ENCODE data around the gene NDUFB7.

Gene NDUFB7

DNA sequence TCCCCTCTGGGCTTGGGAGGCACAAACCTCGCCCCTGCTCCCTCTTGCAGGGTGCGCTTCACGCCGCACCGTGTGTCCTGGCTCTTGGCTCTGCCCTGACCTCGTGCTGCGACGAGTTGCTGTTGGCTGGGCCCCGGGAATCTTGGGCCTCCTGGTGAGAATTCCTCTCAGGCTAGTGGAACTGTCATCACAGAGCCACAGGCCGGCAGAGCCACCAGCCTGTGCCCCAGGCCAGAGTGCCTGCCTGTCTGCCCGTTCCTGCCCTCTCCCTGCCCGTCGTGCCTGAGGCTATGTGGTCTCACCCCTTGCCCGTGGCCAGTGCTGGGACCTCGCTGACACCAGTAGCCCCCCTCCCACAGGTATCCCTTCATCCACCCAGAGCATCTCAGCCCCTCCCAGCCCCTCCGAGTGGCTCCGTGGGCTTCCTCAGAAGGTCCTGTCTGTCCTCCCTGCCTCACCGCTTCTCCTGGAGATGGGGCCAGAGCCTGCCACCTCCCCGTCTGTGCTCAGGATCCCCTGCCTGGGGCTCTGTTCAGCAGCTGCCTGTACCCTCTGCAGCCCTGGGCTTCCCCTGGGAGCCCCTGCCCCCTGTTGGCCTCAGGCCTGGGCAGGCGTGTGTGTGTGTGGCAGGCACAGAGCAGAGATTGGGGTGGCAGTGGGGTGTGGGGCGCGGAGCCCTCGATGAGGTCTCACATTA lies 13.3 kb downstream of the NDUFB7 start:
- H3K27ac ChIP-seq (ENCODE audit: low read length), result no peak overlapping the region
- H3K4me2 ChIP-seq (ENCODE audit: low read depth, low read length), result no peak overlapping the region
- 0 out of 2 replicates have a peak, but pooled peaks cover 3% of the 10 kb centered on the region for H4K20me1 ChIP-seq (ENCODE audit: insufficient read depth, low read length)
- H3K9me2 ChIP-seq (replicated peaks; ENCODE audit: insufficient read depth, low read length), result no peaks in the 10 kb centered on the region
- H2AFZ ChIP-seq (ENCODE audit: low read length), result no peak overlapping the region
- no peak overlapping the region for H3K9ac ChIP-seq (ENCODE audit: low read length)
- no peaks in the 10 kb centered on the region for H3K27me3 ChIP-seq (replicated peaks; ENCODE audit: insufficient read depth, low read length)
- no peaks in the 10 kb centered on the region for H3K9me3 ChIP-seq (replicated peaks; ENCODE audit: insufficient read depth, low read length)
- no peaks in the 10 kb centered on the region for H3F3A ChIP-seq (ENCODE audit: insufficient read depth, low read length)
- DNase-seq, result no peak
- no peaks in the 10 kb centered on the region for H3K36me3 ChIP-seq (replicated peaks; ENCODE audit: insufficient read depth, low read length)
- H3K79me2 ChIP-seq (ENCODE audit: low read length), result peaks cover 46% of the 10 kb centered on the region
- no peak for TF ChIP-seq EZH2 (optimal IDR thresholded peaks at IDR 0.05; ENCODE audit: low read depth, low read length)
- TF ChIP-seq CTCF (IDR thresholded peaks at IDR 0.05; ENCODE audit: low read length), result no peak
- TF ChIP-seq EZH2phosphoT487 (IDR thresholded peaks at IDR 0.05; ENCODE audit: low read length), result no peak
- H3K4me1 ChIP-seq (ENCODE audit: low read length), result no peaks in the 10 kb centered on the region
- no peak overlapping the region for H3K4me3 ChIP-seq (ENCODE audit: low read length)

DNA sequence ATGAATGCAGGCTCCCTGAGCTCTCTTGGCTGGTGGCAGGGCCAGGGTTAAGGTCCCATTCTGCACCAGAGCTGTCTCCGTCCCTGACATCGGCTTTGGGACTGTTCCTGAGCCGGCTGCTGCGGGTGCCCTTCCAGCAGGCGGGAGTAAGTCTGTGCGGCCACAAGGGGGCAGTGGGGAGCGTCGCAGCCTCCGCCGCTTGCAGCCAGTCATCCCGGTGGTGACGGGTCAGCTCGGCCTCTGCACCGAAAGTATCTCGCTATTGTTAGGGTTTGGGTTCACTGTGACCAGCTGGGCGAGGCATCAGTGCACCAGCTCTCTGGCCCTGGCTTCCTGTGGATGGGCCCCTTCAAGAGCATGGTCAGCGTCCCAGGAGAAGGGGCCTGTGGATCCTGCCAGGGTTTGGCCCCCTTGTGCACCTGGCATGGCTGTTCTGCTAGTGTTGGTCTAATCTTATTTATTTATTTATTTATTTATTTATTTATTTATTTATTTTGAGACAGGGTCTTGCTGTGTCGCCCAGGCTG lies 15.1 kb downstream of the NDUFB7 start:
- H3K9ac ChIP-seq (ENCODE audit: low read length), result no peak overlapping the region
- H3K36me3 ChIP-seq (replicated peaks; ENCODE audit: insufficient read depth, low read length), result no peaks in the 10 kb centered on the region
- TF ChIP-seq CTCF (IDR thresholded peaks at IDR 0.05; ENCODE audit: low read length), result peak; percentile 90
- TF ChIP-seq EZH2phosphoT487 (IDR thresholded peaks at IDR 0.05; ENCODE audit: low read length), result no peak
- H3K27me3 ChIP-seq (replicated peaks; ENCODE audit: insufficient read depth, low read length), result no peaks in the 10 kb centered on the region
- H3K4me1 ChIP-seq (ENCODE audit: low read length), result no peaks in the 10 kb centered on the region
- no peak overlapping the region for H3K4me3 ChIP-seq (ENCODE audit: low read length)
- 0 out of 2 replicates have a peak, but pooled peaks cover 3% of the 10 kb centered on the region for H4K20me1 ChIP-seq (ENCODE audit: insufficient read depth, low read length)
- peaks cover 60% of the 10 kb centered on the region for H3K79me2 ChIP-seq (ENCODE audit: low read length)
- no peaks in the 10 kb centered on the region for H3K9me3 ChIP-seq (replicated peaks; ENCODE audit: insufficient read depth, low read length)
- DNase-seq, result peak; percentile 49
- H3K9me2 ChIP-seq (replicated peaks; ENCODE audit: insufficient read depth, low read length), result no peaks in the 10 kb centered on the region
- no peak overlapping the region for H2AFZ ChIP-seq (ENCODE audit: low read length)
- H3K27ac ChIP-seq (ENCODE audit: low read length), result no peak overlapping the region
- H3F3A ChIP-seq (ENCODE audit: insufficient read depth, low read length), result no peaks in the 10 kb centered on the region
- H3K4me2 ChIP-seq (ENCODE audit: low read depth, low read length), result no peak overlapping the region

- H3K79me2 ChIP-seq (ENCODE audit: low read length), result peaks cover 63% of the 10 kb centered on the region
Observed at GRCh38 chr19:14555918-14556661, 15.8 kb downstream of the NDUFB7 start.

More at GRCh38 chr19:14555918-14556661, 15.8 kb downstream of the NDUFB7 start:
- no peaks in the 10 kb centered on the region for H3K36me3 ChIP-seq (replicated peaks; ENCODE audit: insufficient read depth, low read length)
- H3K27me3 ChIP-seq (replicated peaks; ENCODE audit: insufficient read depth, low read length), result no peaks in the 10 kb centered on the region
- H4K20me1 ChIP-seq (ENCODE audit: insufficient read depth, low read length), result 0 out of 2 replicates have a peak, but pooled peaks cover 3% of the 10 kb centered on the region
- no peaks in the 10 kb centered on the region for H3K9me3 ChIP-seq (replicated peaks; ENCODE audit: insufficient read depth, low read length)
- no peaks in the 10 kb centered on the region for H3K9me2 ChIP-seq (replicated peaks; ENCODE audit: insufficient read depth, low read length)
- TF ChIP-seq EZH2 (optimal IDR thresholded peaks at IDR 0.05; ENCODE audit: low read depth, low read length) (no peak), EZH2phosphoT487 (IDR thresholded peaks at IDR 0.05; ENCODE audit: low read length) (no peak), CTCF (IDR thresholded peaks at IDR 0.05; ENCODE audit: low read length) (no peak)
- H3K4me2 ChIP-seq (ENCODE audit: low read depth, low read length), result no peak overlapping the region
- no peak overlapping the region for H3K9ac ChIP-seq (ENCODE audit: low read length)
- no peak overlapping the region for H3K27ac ChIP-seq (ENCODE audit: low read length)
- no peaks in the 10 kb centered on the region for H3K4me1 ChIP-seq (ENCODE audit: low read length)
- H3K4me3 ChIP-seq (ENCODE audit: low read length), result no peak overlapping the region
- no peak overlapping the region for H2AFZ ChIP-seq (ENCODE audit: low read length)
- no peak for DNase-seq
- no peaks in the 10 kb centered on the region for H3F3A ChIP-seq (ENCODE audit: insufficient read depth, low read length)

All from MM.1S (cell line).